ENCODE data around the gene REPS2. TPM values are rescaled to one million over a fixed set of nuclear protein-coding genes. Genes with fewer than 3 reads are reported as not detected.

The REPS2 gene
- total RNA-seq, 2 experiments from 2014 or later: not detected

GRCh38 chrX:17192106-17192505, 245.6 kb downstream of the REPS2 start:
- no peak for TF ChIP-seq CTCF (IDR thresholded peaks at IDR 0.05)

More at GRCh38 chrX:17192106-17192505, 245.6 kb downstream of the REPS2 start:
- CTCF ChIA-PET: no interaction called here
- POLR2A ChIA-PET: no interaction called here
- ATAC-seq (no peak), DNase-seq (no peak)
- no peak overlapping the region for H3K4me3 Mint-ChIP-seq
- intact Hi-C loops (cut with micrococcal nuclease): no loop called here
- no peaks in the 10 kb centered on the region for H3K36me3 Mint-ChIP-seq (ENCODE audit: low read depth)
- H3K27ac Mint-ChIP-seq: no peak overlapping the region
- H3K4me1 Mint-ChIP-seq (ENCODE audit: low read depth): no peaks in the 10 kb centered on the region
- no peaks in the 10 kb centered on the region for H3K27me3 Mint-ChIP-seq
- no peaks in the 10 kb centered on the region for H3K9me3 Mint-ChIP-seq

Other genes starting within 250 kb of the REPS2 start
- gene CTPS2, start 234.0 kb upstream of the REPS2 start, total RNA-seq: 1 to 10 TPM; 6.2 to 6.7 TPM
- gene SYAP1, start 227.0 kb upstream of the REPS2 start, total RNA-seq: 10 to 100 TPM; 18.2 to 20.4 TPM
- gene TXLNG, start 160.2 kb upstream of the REPS2 start, total RNA-seq: 10 to 100 TPM; 17.3 to 18.8 TPM
- 100 to 1,000 TPM; 197 to 201 TPM for gene RBBP7, start 76.3 kb upstream of the REPS2 start, total RNA-seq

Measured in activated CD8-positive, alpha-beta T cell treated with anti-CD3 and anti-CD28 coated beads for 36 hours (primary cell).